MM.1S (cell line): Measurements from ENCODE around the gene PPP6R1.

ENCODE experiments used
- DNase-seq: peaks from one replicate; pipeline ENCODE4 v3.0.0-alpha.2; 2015
- H2AFZ ChIP-seq: fragments of 300-600 bp; sonication (generic); 2 replicates; pipeline ENCODE4 v1.6.0; 2016; ENCODE audit warnings: antibody characterized with exemption, low read length
- H3F3A ChIP-seq: fragments of 300-600 bp; sonication (generic); 2 replicates; pipeline ENCODE4 v1.6.1; 2016; ENCODE audit warnings: mild to moderate bottlenecking, antibody characterized with exemption, low read length, moderate library complexity, mixed read lengths; ENCODE audit not compliant: insufficient read depth
- H3K27ac ChIP-seq: fragments of 300-600 bp; sonication (generic); 2 replicates; pipeline ENCODE4 v1.5.1; 2016; ENCODE audit warnings: mild to moderate bottlenecking, low read length
- H3K27me3 ChIP-seq: fragments of 300-600 bp; sonication (generic); replicated peaks from 2 replicates; pipeline ENCODE4 v1.6.0; 2016; ENCODE audit warnings: low read length; ENCODE audit not compliant: insufficient read depth
- H3K36me3 ChIP-seq: fragments of 300-600 bp; sonication (generic); replicated peaks from 2 replicates; pipeline ENCODE4 v1.6.1; 2016; ENCODE audit warnings: mild to moderate bottlenecking, low read length, mixed read lengths; ENCODE audit not compliant: insufficient read depth
- H3K4me1 ChIP-seq: fragments of 300-600 bp; sonication (generic); 2 replicates; pipeline ENCODE4 v1.6.1; 2016; ENCODE audit warnings: low read length, mixed read lengths
- H3K4me2 ChIP-seq: fragments of 300-600 bp; sonication (generic); 2 replicates; pipeline ENCODE4 v1.6.0; 2016; ENCODE audit warnings: low read depth, low read length
- H3K4me3 ChIP-seq: fragments of 300-600 bp; sonication (generic); 2 replicates; pipeline ENCODE4 v1.5.1; 2016; ENCODE audit warnings: low read length, mixed read lengths
- H3K79me2 ChIP-seq: fragments of 300-600 bp; sonication (generic); 2 replicates; pipeline ENCODE4 v1.6.1; 2016; ENCODE audit warnings: mixed run types, low read length, mixed read lengths
- H3K9ac ChIP-seq: fragments of 300-600 bp; sonication (generic); 2 replicates; pipeline ENCODE4 v1.6.1; 2016; ENCODE audit warnings: low read length, mixed read lengths
- H3K9me2 ChIP-seq: fragments of 300-600 bp; sonication (generic); replicated peaks from 2 replicates; pipeline ENCODE4 v1.6.1; 2016; ENCODE audit warnings: mild to moderate bottlenecking, low read length, mixed read lengths; ENCODE audit not compliant: insufficient read depth
- H3K9me3 ChIP-seq: fragments of 300-600 bp; sonication (generic); replicated peaks from 2 replicates; pipeline ENCODE4 v1.6.1; 2016; ENCODE audit warnings: mild to moderate bottlenecking, low read length, mixed read lengths; ENCODE audit not compliant: insufficient read depth
- H4K20me1 ChIP-seq: fragments of 300-600 bp; sonication (generic); 2 replicates; pipeline ENCODE4 v1.6.1; 2016; ENCODE audit warnings: mild to moderate bottlenecking, low read length, moderate library complexity, mixed read lengths; ENCODE audit not compliant: insufficient read depth
- CTCF ChIP-seq: fragments of 300-600 bp; sonication (generic); IDR thresholded peaks from 2 replicates; pipeline ENCODE4 v1.5.1; 2016; ENCODE audit warnings: antibody characterized with exemption, low read length, mixed read lengths
- EZH2 ChIP-seq: fragments of 300-600 bp; sonication (generic); optimal IDR thresholded peaks from 2 replicates; pipeline ENCODE3; 2017; ENCODE audit warnings: low read depth, mild to moderate bottlenecking, antibody characterized with exemption, low read length, mixed read lengths
- EZH2phosphoT487 ChIP-seq: fragments of 300-600 bp; sonication (generic); IDR thresholded peaks from 2 replicates; pipeline ENCODE4 v1.6.1; 2018; ENCODE audit warnings: antibody characterized with exemption, low read length

The PPP6R1 gene

GRCh38 chr19:55227241-55228014, 31.4 kb downstream of the PPP6R1 start:
- Histone ChIP-seq H3K36me3 (peaks cover 2% of the 10 kb centered on the region; the same call in 1 of the 2 replicates), H3K9ac (no peak overlapping the region), H3K27ac (no peak overlapping the region), H3K4me3 (no peak overlapping the region), H2AFZ (no peak overlapping the region), H3K9me3 (no peaks in the 10 kb centered on the region), H4K20me1 (no peaks in the 10 kb centered on the region; the same call in 1 of the 2 replicates), H3K9me2 (no peaks in the 10 kb centered on the region), H3F3A (no peaks in the 10 kb centered on the region), H3K4me1 (no peaks in the 10 kb centered on the region), H3K27me3 (no peaks in the 10 kb centered on the region), H3K79me2 (peaks cover 4% of the 10 kb centered on the region; the same call in 1 of the 2 replicates), H3K4me2 (no peak overlapping the region)
- TF ChIP-seq EZH2phosphoT487 (no peak), EZH2 (no peak), CTCF (no peak)
- no peak for DNase-seq

GRCh38 chr19:55226788-55227187, 32.0 kb downstream of the PPP6R1 start:
- H3K9me2 ChIP-seq, result no peaks in the 10 kb centered on the region
- no peaks in the 10 kb centered on the region for H3F3A ChIP-seq
- no peak overlapping the region for H2AFZ ChIP-seq
- H3K36me3 ChIP-seq, result no peaks in the 10 kb centered on the region
- no peaks in the 10 kb centered on the region; the same call in 1 of the 2 replicates for H3K79me2 ChIP-seq
- H3K4me3 ChIP-seq, result no peak overlapping the region
- DNase-seq, result no peak
- H4K20me1 ChIP-seq, result no peaks in the 10 kb centered on the region
- H3K27ac ChIP-seq, result no peak overlapping the region
- no peaks in the 10 kb centered on the region for H3K4me1 ChIP-seq
- TF ChIP-seq EZH2 (no peak), CTCF (no peak), EZH2phosphoT487 (no peak)
- no peaks in the 10 kb centered on the region for H3K9me3 ChIP-seq
- H3K9ac ChIP-seq, result no peak overlapping the region
- no peak overlapping the region for H3K4me2 ChIP-seq
- no peaks in the 10 kb centered on the region for H3K27me3 ChIP-seq

GRCh38 chr19:55226273-55226672, 32.5 kb downstream of the PPP6R1 start:
- no peaks in the 10 kb centered on the region for H4K20me1 ChIP-seq
- no peaks in the 10 kb centered on the region for H3K36me3 ChIP-seq

More at GRCh38 chr19:55226273-55226672, 32.5 kb downstream of the PPP6R1 start:
- no peaks in the 10 kb centered on the region for H3K27me3 ChIP-seq
- H3K4me3 ChIP-seq, result no peak overlapping the region
- no peak for DNase-seq
- H3K9me2 ChIP-seq, result no peaks in the 10 kb centered on the region
- no peaks in the 10 kb centered on the region for H3F3A ChIP-seq
- no peak for TF ChIP-seq CTCF
- no peaks in the 10 kb centered on the region for H3K4me1 ChIP-seq
- no peak overlapping the region for H3K9ac ChIP-seq
- H3K4me2 ChIP-seq, result no peak overlapping the region
- H3K79me2 ChIP-seq, result no peaks in the 10 kb centered on the region; the same call in 1 of the 2 replicates
- H2AFZ ChIP-seq, result no peak overlapping the region
- no peak overlapping the region for H3K27ac ChIP-seq
- no peaks in the 10 kb centered on the region for H3K9me3 ChIP-seq
